Measurements from ENCODE around the gene SH2B3. TPM values are rescaled to one million over a fixed set of nuclear protein-coding genes. Genes with fewer than 3 reads are reported as not detected.

The SH2B3 gene
- total and polyA plus RNA-seq, 2 experiments from 2014 or later, result 8.1 to 59.3 TPM

GRCh38 chr12:111430433-111431353, 25.0 kb downstream of the SH2B3 start:
- Histone ChIP-seq H3K4me1 (ENCODE audit: insufficient read depth) (peaks cover 43% of the 10 kb centered on the region), H3K27ac (ENCODE audit: low read depth) (peak overlapping the region; percentile 69), H2AFZ (no peak overlapping the region), H3K36me3 (ENCODE audit: insufficient read depth) (no peaks in the 10 kb centered on the region), H3K27me3 (ENCODE audit: insufficient read depth) (no peaks in the 10 kb centered on the region), H3K4me2 (peak overlapping the region; percentile 48; the same call in 1 of the 2 replicates), H3K9me2 (ENCODE audit: insufficient read depth) (no peaks in the 10 kb centered on the region), H3K79me2 (replicated peaks; ENCODE audit: insufficient read depth) (peaks cover 98% of the 10 kb centered on the region), H3F3A (replicated peaks; ENCODE audit: low read depth) (peaks cover 9% of the 10 kb centered on the region; the same call in 1 of the 2 replicates), H3K4me3 (no peak overlapping the region), H4K20me1 (replicated peaks; ENCODE audit: insufficient read depth) (peaks cover 10% of the 10 kb centered on the region)
- ATAC-seq (peak; percentile 5; the same call in 1 of the 3 replicates), DNase-seq (ENCODE audit: low spot score) (no peak)
- Mint-ChIP-seq H3K36me3 (ENCODE audit: low read depth) (peaks cover 20% of the 10 kb centered on the region), H3K27ac (peak overlapping the region; percentile 88), H3K27me3 (ENCODE audit: insufficient read depth, low read depth, poor library complexity) (peaks cover 16% of the 10 kb centered on the region), H3K4me3 (no peak overlapping the region), H3K4me1 (peaks cover 46% of the 10 kb centered on the region), H3K9me3 (no peaks in the 10 kb centered on the region)
- TF ChIP-seq STAT1 (IDR thresholded peaks at IDR 0.05; ENCODE audit: unreplicated experiment) (no peak), ZNF114 (CRISPR knock-in tag; IDR thresholded peaks at IDR 0.05) (no peak), ETS1 (IDR thresholded peaks at IDR 0.05) (no peak), ZNF331 (CRISPR knock-in tag; IDR thresholded peaks at IDR 0.05; ENCODE audit: low read depth) (no peak), EZH2 (IDR thresholded peaks at IDR 0.05; ENCODE audit: low read depth, unreplicated experiment) (no peak), JUNB (IDR thresholded peaks at IDR 0.05; ENCODE audit: unreplicated experiment) (no peak), POLR2AphosphoS5 (IDR thresholded peaks at IDR 0.05; ENCODE audit: low read depth) (no peak), CREB1 (CRISPR knock-in tag; IDR thresholded peaks at IDR 0.05; ENCODE audit: low read depth) (no peak), ZNF462 (CRISPR knock-in tag; IDR thresholded peaks at IDR 0.05) (no peak), CTCF (conservative IDR thresholded peaks at IDR 0.05; ENCODE audit: low read depth in 2 of 2) (no peak)

All from GM23338 (cell line).